GM12873 (cell line): ENCODE results near the gene CTNND2.

ENCODE experiments used
- CTCF ChIP-seq: IDR thresholded peaks from 2 replicates; pipeline ENCODE4 v1.5.1; 2012; ENCODE audit warnings: low read depth, mild to moderate bottlenecking, moderate library complexity, low read length, control low read depth; ENCODE audit not compliant: insufficient read depth; ENCODE audit errors: missing control alignments

CTNND2 gene

GRCh38 chr5:11922394-11922793 lies 18.1 kb upstream of the CTNND2 start:
- no peak for TF ChIP-seq CTCF

- no peak for TF ChIP-seq CTCF
These were observed 14.3 kb upstream of the CTNND2 start for GRCh38 chr5:11918463-11919045.

GRCh38 chr5:11909471-11909870 lies 5.2 kb upstream of the CTNND2 start:
- TF ChIP-seq CTCF: no peak

- no peak for TF ChIP-seq CTCF
These were observed 2.3 kb upstream of the CTNND2 start for GRCh38 chr5:11906497-11906896.

- no peak for TF ChIP-seq CTCF
These were observed 960 bp upstream of the CTNND2 start for GRCh38 chr5:11905206-11905605.

- no peak for TF ChIP-seq CTCF
These were observed 507 bp downstream of the CTNND2 start for GRCh38 chr5:11903614-11904264.

GRCh38 chr5:11903121-11903613 lies 1.1 kb downstream of the CTNND2 start:
- no peak for TF ChIP-seq CTCF
